Measurements from ENCODE around the gene CAMSAP1. TPM values are rescaled to one million over a fixed set of nuclear protein-coding genes. Genes with fewer than 3 reads are reported as not detected.

The CAMSAP1 gene
- total RNA-seq, 1 donor from 2014 or later: 34.8 TPM

GRCh38 chr9:135814421-135815095 lies 92.8 kb downstream of the CAMSAP1 start:
- Mint-ChIP-seq H3K27ac (ENCODE audit: unreplicated experiment) (no peak overlapping the region), H3K9me3 (ENCODE audit: unreplicated experiment) (no peaks in the 10 kb centered on the region)

GRCh38 chr9:135813671-135814290 lies 93.6 kb downstream of the CAMSAP1 start:
- Histone ChIP-seq H3K9me3 (ENCODE audit: insufficient read depth, low read depth, low read length) (no peaks in the 10 kb centered on the region), H4K20me1 (ENCODE audit: insufficient read depth, low read length) (peaks cover 28% of the 10 kb centered on the region), H3K27ac (ENCODE audit: low read depth, low read length) (no peak overlapping the region), H3K4me1 (ENCODE audit: insufficient read depth, low read length) (no peaks in the 10 kb centered on the region), H3K36me3 (ENCODE audit: insufficient read depth, low read length) (peaks cover 12% of the 10 kb centered on the region), H2AFZ (ENCODE audit: low read depth, low read length) (no peak overlapping the region), H3K27me3 (ENCODE audit: insufficient read depth, low read length) (no peaks in the 10 kb centered on the region), H3K4me3 (ENCODE audit: insufficient read depth, low read depth, low read length) (no peak overlapping the region), H3K79me2 (ENCODE audit: insufficient read depth, low read length) (no peaks in the 10 kb centered on the region), H3K4me2 (ENCODE audit: low read length) (no peak overlapping the region), H3K9ac (ENCODE audit: low read length) (no peak overlapping the region)
- Mint-ChIP-seq H3K4me1 (ENCODE audit: low read depth, unreplicated experiment) (no peaks in the 10 kb centered on the region), H3K27me3 (ENCODE audit: low read depth, unreplicated experiment) (no peaks in the 10 kb centered on the region), H3K9me3 (ENCODE audit: unreplicated experiment) (no peaks in the 10 kb centered on the region), H3K4me3 (ENCODE audit: unreplicated experiment) (no peak overlapping the region), H3K36me3 (ENCODE audit: low read depth, unreplicated experiment) (peaks cover 26% of the 10 kb centered on the region), H3K27ac (ENCODE audit: unreplicated experiment) (no peak overlapping the region)
- TF ChIP-seq EZH2 (IDR thresholded peaks at IDR 0.05; ENCODE audit: insufficient read depth, low read length) (no peak), CTCF (IDR thresholded peaks at IDR 0.05; ENCODE audit: insufficient read depth, low read depth, low read length) (no peak)
- DNase-seq (ENCODE audit: low read depth) (no peak), FAIRE-seq (no peak)

More at GRCh38 chr9:135814421-135815095, 92.8 kb downstream of the CAMSAP1 start:
- Histone ChIP-seq H3K4me2 (ENCODE audit: low read length) (no peak overlapping the region), H3K4me1 (ENCODE audit: insufficient read depth, low read length) (no peaks in the 10 kb centered on the region), H4K20me1 (ENCODE audit: insufficient read depth, low read length) (peaks cover 22% of the 10 kb centered on the region), H3K9ac (ENCODE audit: low read length) (no peak overlapping the region), H3K27ac (ENCODE audit: low read depth, low read length) (no peak overlapping the region), H3K27me3 (ENCODE audit: insufficient read depth, low read length) (no peaks in the 10 kb centered on the region), H3K79me2 (ENCODE audit: insufficient read depth, low read length) (no peaks in the 10 kb centered on the region), H3K36me3 (ENCODE audit: insufficient read depth, low read length) (peaks cover 15% of the 10 kb centered on the region), H2AFZ (ENCODE audit: low read depth, low read length) (no peak overlapping the region), H3K4me3 (ENCODE audit: insufficient read depth, low read depth, low read length) (no peak overlapping the region), H3K9me3 (ENCODE audit: insufficient read depth, low read depth, low read length) (no peaks in the 10 kb centered on the region)
- no peak overlapping the region for H3K4me3 Mint-ChIP-seq (ENCODE audit: unreplicated experiment)
- no peak for DNase-seq (ENCODE audit: low read depth)
- H3K36me3 Mint-ChIP-seq (ENCODE audit: low read depth, unreplicated experiment): peaks cover 29% of the 10 kb centered on the region
- no peaks in the 10 kb centered on the region for H3K27me3 Mint-ChIP-seq (ENCODE audit: low read depth, unreplicated experiment)
- no peaks in the 10 kb centered on the region for H3K4me1 Mint-ChIP-seq (ENCODE audit: low read depth, unreplicated experiment)
- TF ChIP-seq CTCF (IDR thresholded peaks at IDR 0.05; ENCODE audit: insufficient read depth, low read depth, low read length): no peak
- no peak for TF ChIP-seq EZH2 (IDR thresholded peaks at IDR 0.05; ENCODE audit: insufficient read depth, low read length)
- FAIRE-seq: no peak

- no peak overlapping the region for H3K27ac Mint-ChIP-seq (ENCODE audit: unreplicated experiment)
- no peak overlapping the region for H3K4me2 ChIP-seq (ENCODE audit: low read length)
- no peaks in the 10 kb centered on the region for H3K4me1 Mint-ChIP-seq (ENCODE audit: low read depth, unreplicated experiment)
- peaks cover 34% of the 10 kb centered on the region for H4K20me1 ChIP-seq (ENCODE audit: insufficient read depth, low read length)
- H3K4me3 ChIP-seq (ENCODE audit: insufficient read depth, low read depth, low read length): no peak overlapping the region
- H2AFZ ChIP-seq (ENCODE audit: low read depth, low read length): no peak overlapping the region
- no peaks in the 10 kb centered on the region for H3K27me3 Mint-ChIP-seq (ENCODE audit: low read depth, unreplicated experiment)
- H3K9me3 ChIP-seq (ENCODE audit: insufficient read depth, low read depth, low read length): no peaks in the 10 kb centered on the region
- no peak for DNase-seq (ENCODE audit: low read depth)
- no peaks in the 10 kb centered on the region for H3K4me1 ChIP-seq (ENCODE audit: insufficient read depth, low read length)
- no peak for FAIRE-seq
- peaks cover 27% of the 10 kb centered on the region for H3K36me3 Mint-ChIP-seq (ENCODE audit: low read depth, unreplicated experiment)
- no peak overlapping the region for H3K4me3 Mint-ChIP-seq (ENCODE audit: unreplicated experiment)
- H3K9me3 Mint-ChIP-seq (ENCODE audit: unreplicated experiment): no peaks in the 10 kb centered on the region
- no peaks in the 10 kb centered on the region for H3K27me3 ChIP-seq (ENCODE audit: insufficient read depth, low read length)
- no peak overlapping the region for H3K27ac ChIP-seq (ENCODE audit: low read depth, low read length)
- H3K36me3 ChIP-seq (ENCODE audit: insufficient read depth, low read length): peaks cover 10% of the 10 kb centered on the region
- no peaks in the 10 kb centered on the region for H3K79me2 ChIP-seq (ENCODE audit: insufficient read depth, low read length)
- TF ChIP-seq EZH2 (IDR thresholded peaks at IDR 0.05; ENCODE audit: insufficient read depth, low read length): no peak
- TF ChIP-seq CTCF (IDR thresholded peaks at IDR 0.05; ENCODE audit: insufficient read depth, low read depth, low read length): no peak
- no peak overlapping the region for H3K9ac ChIP-seq (ENCODE audit: low read length)
Measured at GRCh38 chr9:135812961-135813360, 94.4 kb downstream of the CAMSAP1 start.
